Kasumi-1 (cell line): Measurements from ENCODE around the gene DGKB.
"Not testable (repeated sequence)": the region's sequence is repeated elsewhere in the genome, so short reads cannot be mapped to it uniquely, and the experiment has no call there.

ENCODE experiments used
- DNase-seq, 2 experiments: peaks; one replicate each; lab custom pipeline; 2025; lab: John Stamatoyannopoulos, UW

Gene DGKB

DNA sequence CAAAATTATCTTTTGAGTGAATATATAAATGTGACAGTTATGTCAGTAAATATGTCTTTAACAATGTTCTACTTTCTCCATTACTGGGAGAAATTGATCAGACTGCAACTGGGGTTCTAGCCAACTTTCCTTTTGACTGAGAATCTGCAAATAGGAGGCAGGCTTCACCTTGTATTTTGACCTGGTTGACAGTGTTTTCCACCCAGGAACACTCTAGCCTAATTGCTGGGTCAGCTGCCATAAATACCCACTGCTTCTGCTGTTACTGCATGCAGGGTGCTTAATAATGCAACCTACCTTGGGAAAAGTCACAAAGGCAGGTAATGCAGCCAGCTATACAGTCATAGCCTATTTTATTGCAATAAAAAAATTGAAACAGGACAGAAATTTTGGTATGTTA is 319.0 kb downstream of the DGKB start:
- no peak for DNase-seq

DNA sequence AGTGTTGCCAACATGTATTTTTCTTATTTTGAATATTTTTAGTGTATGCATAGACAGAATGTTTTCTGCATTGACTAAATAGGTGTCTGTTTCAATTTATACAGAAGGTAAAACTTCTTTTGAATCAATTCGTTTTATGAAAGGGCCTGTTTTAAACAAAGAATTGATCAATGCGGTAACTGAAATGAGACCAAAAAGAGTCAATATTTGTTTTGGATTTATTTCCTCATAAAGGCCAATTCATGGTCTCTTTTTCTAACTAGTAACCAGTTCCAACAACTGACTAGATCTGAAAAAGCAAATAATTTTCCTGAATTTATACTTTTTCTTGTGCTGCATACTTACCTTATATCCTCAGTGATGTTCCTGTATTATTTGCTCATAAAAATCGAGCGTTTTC is 320.5 kb downstream of the DGKB start:
- DNase-seq = no peak

DNA sequence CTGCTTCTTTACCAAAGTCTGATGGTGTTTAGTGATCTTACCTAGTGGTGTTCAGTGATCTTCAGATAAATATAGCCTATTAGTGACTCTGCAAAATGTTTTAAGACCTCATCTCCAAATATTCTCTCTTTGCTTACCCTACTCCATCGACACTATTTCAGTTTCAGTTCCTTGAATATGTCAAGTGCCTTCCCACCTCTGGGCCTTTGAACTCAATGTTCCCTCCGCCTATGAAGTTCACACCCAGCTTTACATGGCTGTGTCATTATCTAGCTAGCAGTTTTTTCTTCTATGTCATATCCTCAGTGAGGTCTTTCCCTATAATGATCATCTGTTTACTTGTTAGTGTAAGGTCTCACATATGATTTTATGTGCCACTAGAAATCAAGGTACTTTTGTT is 322.6 kb downstream of the DGKB start:
- DNase-seq = no peak

DNA sequence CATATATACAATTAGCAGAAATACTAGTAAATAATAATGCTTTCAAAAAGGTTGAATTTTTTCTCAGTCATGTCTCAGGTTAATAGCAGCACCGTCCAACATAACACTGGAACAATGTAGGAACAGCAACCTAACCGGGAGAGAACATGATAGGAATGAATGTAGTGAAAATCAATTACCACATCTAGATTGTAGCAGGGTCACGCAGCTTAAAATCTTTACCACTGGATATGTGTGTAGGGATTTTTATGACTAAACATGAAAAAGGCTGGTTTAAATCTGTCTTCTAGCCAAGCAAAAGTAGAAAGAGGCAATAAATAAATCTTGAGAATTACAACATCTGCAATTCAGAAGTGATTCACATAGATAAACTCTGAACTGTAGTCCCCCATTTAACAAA is 326.0 kb downstream of the DGKB start:
- DNase-seq = no peak

DNA sequence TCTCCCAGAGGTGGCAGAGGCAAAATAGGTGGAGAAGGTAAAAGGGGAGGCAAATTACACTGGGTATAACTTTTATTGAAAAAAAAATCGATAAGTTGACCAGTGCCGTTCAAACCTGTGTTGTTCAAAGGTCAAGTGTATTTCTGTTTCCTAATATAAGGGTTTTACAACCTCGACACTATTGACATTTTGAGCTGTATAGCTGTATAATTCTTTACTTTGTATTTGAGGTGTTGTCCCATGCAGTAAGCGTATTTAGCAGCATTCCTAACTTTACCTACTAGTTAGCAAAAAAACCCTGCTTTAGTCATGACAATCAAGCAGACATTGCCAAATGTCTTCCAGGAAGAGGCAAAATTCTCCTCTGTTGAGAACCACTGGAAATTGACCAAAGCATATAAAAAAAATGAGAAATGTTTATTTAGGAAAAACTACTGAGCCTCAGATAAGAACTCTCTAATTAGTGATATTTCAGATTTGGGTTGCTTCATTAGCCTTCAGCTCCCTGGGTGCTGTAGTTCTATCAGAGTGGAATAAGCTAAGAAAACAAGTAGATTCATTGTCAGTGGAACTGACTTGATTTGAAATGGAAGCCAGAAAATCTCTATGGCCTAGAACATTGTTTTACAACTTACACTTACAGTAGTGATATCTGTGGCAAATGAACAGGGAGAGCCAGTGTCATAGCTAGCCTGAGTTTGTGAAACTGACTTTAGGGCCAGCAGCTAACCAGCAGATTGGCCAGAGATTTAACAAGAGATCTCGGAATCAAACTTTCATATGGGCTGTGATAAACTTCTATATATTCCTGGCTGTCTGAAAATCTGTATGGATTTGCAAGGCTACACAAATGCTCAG is 331.6 kb downstream of the DGKB start:
- no peak for DNase-seq

DNA sequence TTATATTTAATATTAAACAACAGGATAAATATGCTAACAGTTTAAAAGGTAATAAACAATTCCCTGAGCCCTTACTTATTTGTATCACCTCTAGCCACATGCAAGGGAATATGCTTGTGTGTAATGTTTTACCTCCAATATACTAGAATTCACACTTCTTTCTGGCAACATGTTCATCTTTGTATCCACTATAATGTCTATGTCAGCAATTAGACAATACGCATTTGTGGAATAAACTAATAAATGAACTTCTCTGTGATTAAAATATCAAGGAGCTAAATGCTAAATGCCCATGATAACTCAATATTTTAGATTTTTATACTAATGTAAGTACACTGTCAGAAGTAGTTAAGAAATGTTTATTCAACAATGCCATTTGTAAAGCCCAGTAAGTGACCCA is 350.5 kb downstream of the DGKB start:
- DNase-seq = no peak

DNA sequence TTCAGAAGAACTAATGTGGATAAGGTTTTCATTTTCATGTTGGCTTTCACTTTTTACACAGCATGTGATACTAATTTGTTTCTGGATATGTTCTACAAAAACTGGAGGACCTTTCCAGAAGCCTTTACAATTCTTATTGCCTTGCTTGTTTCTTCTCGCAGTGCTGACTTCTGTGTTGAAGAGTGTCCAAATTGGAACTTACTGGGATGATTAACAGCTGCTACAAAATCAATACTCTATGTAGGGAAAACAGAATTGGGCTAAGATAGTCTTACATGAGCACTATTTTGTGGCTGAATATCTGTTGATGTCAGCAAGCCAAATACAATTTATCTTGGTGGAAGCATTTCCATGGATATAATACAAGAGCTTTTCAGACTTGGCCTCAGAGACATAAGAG is 351.2 kb downstream of the DGKB start:
- no peak for DNase-seq

DNA sequence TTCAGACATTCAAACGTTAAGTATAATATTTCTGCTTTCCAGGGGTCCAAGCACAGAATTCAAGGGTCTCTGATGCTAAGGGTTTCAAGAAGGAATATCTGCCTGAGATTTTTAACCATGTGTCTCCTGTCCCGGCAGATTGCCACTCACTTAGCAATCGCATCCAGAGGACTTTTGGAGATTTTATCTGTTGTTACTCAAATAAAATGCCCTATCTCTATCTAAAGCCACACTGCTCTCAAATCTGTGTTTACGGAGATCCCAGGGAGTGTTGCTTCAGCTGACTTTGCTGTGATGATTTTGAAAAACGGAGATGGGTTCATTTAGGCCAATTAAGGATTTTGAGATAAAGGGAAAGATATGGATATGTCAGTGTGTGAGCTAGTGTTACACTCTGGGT is 359.9 kb downstream of the DGKB start:
- DNase-seq = no peak

DNA sequence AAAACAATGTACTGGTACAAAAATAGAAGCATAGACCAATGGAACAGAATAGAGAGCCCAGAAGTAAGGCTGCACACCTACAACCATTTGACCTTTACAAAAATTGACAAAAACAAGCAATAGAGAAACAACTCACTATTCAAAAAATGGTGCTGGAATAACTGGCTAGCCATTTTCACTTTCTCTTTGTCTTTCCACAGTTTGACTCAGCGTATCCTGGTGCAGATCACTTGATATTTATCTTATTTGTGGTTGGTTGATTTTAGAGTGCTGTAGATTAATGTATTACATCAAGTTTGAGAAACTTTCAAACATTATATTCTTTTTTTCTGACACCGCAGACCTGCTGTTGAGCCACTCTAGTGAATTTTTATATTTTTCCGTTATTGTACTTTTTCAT is 381.4 kb downstream of the DGKB start:
- DNase-seq = no peak

DNA sequence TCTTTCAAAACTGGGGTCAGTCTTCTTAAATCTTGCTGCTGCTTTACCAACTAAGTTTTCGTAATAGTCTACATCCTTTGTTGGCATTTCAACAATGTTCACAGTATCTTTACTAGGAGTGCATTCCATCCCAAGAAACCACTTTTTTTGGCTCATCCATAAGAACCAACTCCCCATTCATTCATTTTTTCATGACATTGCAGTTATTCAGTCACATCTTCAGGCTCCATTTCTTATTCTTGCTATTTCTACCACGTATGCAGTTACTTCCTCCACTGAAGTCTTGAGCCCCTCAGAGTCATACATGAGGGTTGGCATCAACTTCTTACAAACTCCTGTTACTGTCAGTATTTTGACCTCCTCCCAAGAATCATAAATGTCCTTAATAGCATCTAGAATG is 392.3 kb downstream of the DGKB start:
- DNase-seq = no peak

DNA sequence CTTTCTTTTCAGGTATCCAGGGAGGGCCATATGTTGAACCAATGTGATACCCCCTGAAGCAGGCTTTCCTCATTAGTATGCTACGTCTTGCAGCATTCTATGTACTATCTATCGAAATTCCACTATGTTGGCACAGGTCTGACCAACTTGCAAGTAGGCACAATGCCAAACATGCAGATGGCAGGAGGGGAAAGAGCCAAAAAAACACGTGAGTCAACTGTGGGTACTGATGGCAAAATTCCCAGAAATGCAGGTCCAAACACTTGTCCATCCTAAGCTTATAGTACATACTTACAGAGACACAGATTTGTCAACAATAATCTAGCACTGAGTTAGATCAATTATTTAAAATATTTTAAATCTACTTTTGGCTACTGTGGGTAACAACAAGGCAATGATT is 394.9 kb downstream of the DGKB start:
- DNase-seq = no peak

DNA sequence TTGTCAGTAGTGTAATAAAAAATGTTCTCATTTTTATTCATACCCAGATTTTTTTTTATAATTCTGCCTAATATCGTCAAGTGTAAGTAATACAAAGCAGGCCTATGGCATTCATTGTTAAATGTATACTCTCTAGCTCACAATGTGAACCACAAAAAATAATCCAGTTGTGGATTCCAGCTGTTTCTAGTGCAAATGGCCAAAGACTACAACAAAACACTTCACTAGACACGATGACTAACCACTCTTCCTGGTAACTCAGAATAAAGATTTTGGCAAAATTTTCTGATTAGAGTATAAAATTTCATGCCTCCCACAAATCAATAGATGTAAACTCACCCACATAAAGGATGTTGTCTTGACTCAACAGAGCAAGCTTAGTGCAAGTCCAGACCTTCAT is 396.6 kb downstream of the DGKB start:
- DNase-seq = no peak

DNA sequence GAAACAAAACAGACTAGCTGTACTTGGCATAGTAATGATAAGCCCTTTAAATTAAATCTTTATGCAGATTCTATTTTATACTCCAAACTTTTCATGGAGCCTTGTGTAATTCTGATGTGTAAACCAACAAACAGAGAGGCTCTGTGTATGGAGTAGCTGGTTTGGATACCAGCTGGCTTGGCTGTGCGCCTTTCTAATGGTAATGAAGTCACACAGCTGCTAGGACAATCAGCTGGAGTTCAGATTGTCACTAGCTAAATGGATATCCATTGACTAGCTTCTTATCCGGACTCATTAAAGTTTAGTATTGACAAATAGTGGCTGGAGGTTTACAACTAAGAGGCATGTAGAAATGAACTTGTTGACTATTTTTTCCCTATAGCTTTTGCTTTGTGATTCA is 398.4 kb downstream of the DGKB start:
- DNase-seq = no peak

DNA sequence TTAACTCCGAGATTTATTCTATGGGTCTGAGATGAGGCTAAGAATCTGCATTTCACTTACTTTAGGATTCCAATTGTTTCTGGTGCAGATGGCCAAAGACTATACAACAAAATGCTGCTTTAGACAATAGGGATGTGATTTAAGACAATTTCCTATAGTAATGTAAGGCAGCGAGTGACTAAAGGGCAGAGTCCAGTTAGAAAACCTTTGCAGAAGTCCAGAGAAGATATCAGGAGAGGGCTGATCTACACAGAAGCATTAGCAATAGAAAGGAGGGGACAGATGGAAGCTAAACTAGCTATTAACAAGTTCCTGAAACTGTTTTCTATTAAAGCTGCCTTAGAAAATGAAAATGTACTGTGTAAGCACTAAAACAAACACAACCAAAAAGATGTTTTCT is 398.9 kb downstream of the DGKB start:
- DNase-seq = no peak

DNA sequence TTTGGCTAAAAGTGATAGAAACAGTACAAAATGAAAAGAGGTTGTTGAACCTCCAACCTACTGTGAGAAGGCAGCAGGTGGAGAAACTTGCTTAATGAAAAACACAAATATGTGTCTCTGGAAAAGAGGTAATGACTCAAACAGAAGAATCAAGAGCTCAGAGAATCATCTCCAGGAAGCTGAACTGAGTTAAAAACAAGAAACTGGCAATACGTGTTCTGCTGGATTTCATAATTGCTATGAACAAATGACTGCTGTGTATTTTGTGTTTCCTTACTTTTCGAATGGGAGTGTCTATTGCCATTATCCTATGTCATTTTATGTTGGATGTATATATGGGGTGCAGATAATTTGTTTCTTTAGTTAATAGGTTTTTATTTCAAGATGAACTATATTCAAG is 401.1 kb downstream of the DGKB start:
- DNase-seq = no peak

DNA sequence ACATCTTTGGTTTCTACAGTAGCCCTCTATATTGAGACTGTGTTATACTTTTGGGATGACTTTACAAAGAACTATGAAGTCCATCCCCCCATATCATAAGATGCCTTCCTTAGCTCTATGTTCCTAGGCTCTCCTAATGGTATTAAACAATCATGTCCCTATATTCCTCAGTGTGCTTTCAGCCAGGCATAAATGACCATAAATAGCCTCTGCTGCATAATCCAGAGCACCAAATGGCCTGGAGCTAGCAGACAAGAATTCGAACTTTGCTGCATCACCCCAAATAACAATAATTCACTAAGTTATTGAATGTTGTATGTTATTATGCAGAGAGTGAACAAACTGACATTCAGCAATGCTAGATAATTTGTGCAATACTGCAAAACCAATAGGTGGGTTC is 405.2 kb downstream of the DGKB start:
- no peak for DNase-seq

DNA sequence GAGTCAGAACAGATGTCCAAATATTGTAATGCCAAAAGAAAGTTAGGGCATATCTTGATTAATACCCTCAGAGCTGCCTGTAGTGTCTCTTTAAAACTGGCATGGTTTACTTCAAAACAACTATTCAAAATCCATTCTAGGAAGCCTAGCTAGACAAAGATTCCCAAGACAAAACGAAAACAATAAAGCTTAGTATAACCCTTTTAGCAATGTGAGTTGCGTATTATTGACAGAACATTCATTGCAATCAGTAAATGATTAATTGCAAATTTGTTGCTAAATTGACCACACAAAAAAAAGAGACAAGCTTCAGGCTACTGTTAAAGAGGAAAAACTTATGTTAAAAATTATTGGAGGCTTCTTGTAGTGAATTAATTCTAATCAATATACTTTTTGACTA is 406.9 kb downstream of the DGKB start:
- DNase-seq = no peak

DNA sequence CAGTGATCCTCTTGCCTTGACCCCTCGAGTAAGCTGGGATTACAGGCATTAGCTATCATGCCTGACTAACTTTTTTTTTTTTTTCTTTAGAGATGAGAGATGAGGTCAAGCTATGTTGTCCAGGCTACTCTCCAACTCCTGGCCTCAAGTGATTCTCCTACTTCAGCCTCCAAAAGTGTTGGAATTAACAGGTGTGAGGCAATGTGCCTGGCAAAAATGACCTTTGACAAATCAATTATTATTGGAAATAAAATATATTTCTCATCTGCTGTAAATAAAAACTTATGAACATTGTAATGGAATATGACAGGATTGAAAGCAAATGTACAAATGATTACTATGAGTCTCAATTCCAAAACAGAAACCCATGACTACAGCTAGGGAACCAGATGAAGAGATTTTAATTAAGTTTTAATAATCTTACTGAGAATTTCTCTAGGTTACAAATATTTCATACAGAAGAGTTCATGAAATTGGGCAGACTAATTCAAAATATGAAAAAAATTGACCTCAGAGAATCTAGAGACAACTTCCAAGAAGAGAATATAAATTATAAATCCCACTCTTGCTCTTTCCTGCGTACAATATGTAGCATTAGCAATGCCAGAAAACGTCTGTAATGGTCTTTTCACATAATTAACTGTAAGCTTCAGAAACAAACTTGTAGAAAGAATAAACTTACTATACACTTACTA is 414.7 kb downstream of the DGKB start:
- DNase-seq = no peak

DNA sequence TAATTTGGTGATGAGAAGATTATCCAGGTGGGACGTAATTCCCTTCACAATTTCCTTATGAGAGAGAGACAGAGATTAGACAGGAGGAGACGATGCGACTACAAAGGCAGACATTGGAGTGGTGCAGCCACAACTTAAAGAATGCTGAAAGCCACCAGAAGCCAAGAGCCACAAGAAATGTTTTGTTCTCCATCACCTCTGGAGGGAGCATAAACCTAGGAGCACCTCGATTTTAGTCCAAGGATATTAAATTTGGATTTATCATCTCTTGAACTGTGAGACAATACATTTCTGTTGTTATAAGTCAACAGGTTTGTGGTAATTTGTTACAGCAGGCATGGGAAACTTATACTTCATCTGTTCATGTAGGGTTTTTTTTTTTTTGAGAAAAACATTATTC is 418.9 kb downstream of the DGKB start:
- DNase-seq = no peak

DNA sequence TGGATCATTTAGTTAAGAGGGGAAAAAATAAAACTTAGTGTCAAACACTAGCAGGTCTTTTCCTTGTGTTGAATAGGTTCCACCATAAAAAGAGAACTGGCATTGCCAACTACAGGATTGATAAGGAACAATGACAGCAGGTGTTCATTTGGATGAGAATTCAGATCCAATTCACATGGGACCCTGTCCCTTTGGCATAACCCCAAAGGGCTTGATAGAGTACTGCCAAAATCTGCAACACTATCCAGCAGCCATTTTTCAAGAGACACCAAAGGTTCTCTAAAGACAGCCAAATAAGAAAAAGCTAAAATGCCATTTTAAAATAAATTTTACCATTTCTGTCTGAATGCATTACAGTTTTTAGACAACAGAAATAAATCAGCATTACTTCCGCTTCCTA is 422.3 kb downstream of the DGKB start:
- no peak for DNase-seq

DNA sequence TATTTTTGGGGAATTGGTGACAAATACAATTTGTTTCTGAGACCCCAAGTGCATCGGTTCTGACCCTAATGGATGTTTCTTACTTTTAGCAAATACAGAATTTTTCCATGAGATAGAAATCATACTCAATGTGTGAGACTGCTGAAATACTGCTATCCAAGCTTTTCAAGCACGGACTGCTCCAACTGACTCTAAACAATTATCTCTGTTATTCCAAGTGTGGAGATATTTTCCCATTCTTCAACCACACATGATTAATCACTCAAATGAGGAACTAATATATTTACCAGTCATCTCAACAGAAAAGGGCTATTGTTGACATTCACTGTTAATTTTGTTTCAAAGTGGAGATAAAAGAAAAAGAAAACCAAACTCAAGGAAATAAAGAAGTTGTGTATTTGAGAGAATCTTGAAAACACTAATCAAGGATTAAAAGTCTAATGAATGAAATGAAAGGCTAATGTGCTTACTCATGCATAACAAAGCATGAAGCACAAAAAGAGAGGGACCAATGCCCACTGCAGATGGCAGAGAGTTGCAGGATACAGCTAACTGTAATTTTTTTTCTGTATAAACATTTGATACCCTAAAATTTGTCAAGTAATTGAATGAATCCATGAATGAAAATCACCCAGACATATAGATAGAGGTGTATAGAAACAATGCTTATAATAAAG is 423.6 kb downstream of the DGKB start:
- no peak for DNase-seq

DNA sequence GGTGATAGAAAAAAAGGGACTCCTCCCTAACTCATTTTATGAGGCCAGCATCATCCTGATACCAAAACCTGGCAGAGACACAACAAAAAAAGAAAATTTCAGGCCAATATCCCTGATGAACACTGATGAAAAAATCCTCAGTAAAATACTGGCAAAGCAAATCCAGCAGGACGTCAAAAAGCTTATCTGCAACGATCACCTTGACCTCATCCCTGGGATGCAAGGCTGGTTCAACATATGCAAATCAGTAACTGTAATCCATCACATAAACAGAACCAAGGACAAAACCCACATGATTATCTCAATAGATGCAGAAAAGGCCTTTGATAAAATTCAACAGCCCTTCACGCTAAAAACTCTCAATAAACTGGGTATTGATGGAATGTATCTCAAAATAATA is 440.8 kb downstream of the DGKB start:
- DNase-seq = not testable (repeated sequence)

DNA sequence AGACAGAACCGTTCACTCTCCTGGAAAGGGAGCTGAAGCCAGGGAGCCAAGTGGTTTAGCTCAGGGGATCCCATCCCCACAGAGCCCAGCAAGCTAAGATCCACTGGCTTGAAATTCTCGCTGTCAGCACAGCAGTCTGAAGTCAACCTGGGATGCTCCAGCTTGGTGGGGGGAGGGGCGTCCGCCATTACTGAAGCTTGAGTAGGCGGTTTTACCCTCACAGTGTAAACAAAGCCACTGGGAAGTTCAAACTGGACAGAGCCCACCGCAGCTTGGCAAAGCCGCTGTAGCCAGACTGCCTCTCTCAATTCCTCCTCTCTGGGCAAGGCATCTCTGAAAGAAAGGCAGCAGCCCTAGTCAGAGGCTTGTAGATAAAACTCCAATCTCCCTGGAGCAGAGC is 443.7 kb downstream of the DGKB start:
- DNase-seq = not testable (repeated sequence)
